H9 (cell line): ENCODE results near the gene PI16. TPM values are rescaled to one million over a fixed set of nuclear protein-coding genes. Genes with fewer than 3 reads are reported as not detected.

ENCODE experiments used
- DNase-seq: peaks from one replicate; pipeline ENCODE4 v3.0.0-alpha.2; 2017
- H2AFZ ChIP-seq: one replicate; pipeline ENCODE4 v1.6.1; 2013; ENCODE audit warnings: mild to moderate bottlenecking, low read length, control low read depth, moderate library complexity
- H2AK5ac ChIP-seq: 2 replicates; pipeline ENCODE4 v1.6.1; 2013; ENCODE audit warnings: low read length, control low read depth, mixed read lengths; ENCODE audit not compliant: insufficient read length
- H2BK120ac ChIP-seq: one replicate; pipeline ENCODE4 v1.6.1; 2013; ENCODE audit warnings: low read depth, mild to moderate bottlenecking, low read length, control low read depth, inconsistent platforms; ENCODE audit not compliant: poor library complexity, severe bottlenecking
- H2BK12ac ChIP-seq: 2 replicates; pipeline ENCODE4 v1.6.1; 2013; ENCODE audit warnings: low read length, control low read depth, mixed read lengths, low read depth; ENCODE audit not compliant: insufficient read length
- H2BK15ac ChIP-seq: 2 replicates; pipeline ENCODE4 v1.6.1; 2013; ENCODE audit warnings: low read depth, low read length, control low read depth
- H2BK20ac ChIP-seq: one replicate; pipeline ENCODE4 v1.6.1; 2013; ENCODE audit warnings: low read depth, mild to moderate bottlenecking, low read length, control low read depth, inconsistent platforms; ENCODE audit not compliant: poor library complexity, severe bottlenecking
- H2BK5ac ChIP-seq: 2 replicates; pipeline ENCODE4 v1.6.1; 2013; ENCODE audit warnings: low read length, control low read depth, mixed read lengths; ENCODE audit not compliant: insufficient read length
- H3K14ac ChIP-seq: 2 replicates; pipeline ENCODE4 v1.6.1; 2013; ENCODE audit warnings: low read length, control low read depth; ENCODE audit not compliant: insufficient read depth
- H3K18ac ChIP-seq: 2 replicates; pipeline ENCODE4 v1.6.1; 2013; ENCODE audit warnings: low read depth, mild to moderate bottlenecking, mixed read lengths, low read length, control low read depth; ENCODE audit not compliant: insufficient read length
- H3K23ac ChIP-seq: 2 replicates; pipeline ENCODE4 v1.6.1; 2013; ENCODE audit warnings: low read length, control low read depth, mixed read lengths, low read depth; ENCODE audit not compliant: insufficient read length
- H3K23me2 ChIP-seq: 2 replicates; pipeline ENCODE4 v1.6.1; 2013; ENCODE audit warnings: low read depth, mild to moderate bottlenecking, mixed read lengths, low read length, control low read depth; ENCODE audit not compliant: insufficient read length, poor library complexity, severe bottlenecking
- H3K27ac ChIP-seq: 2 replicates; pipeline ENCODE4 v1.5.1; 2013; ENCODE audit warnings: low read length, control low read depth, mixed read lengths, low read depth; ENCODE audit not compliant: insufficient read length
- H3K27me3 ChIP-seq: 2 replicates; pipeline ENCODE4 v1.6.1; 2013; ENCODE audit warnings: low read length, control low read depth, inconsistent platforms; ENCODE audit not compliant: insufficient read depth
- H3K4ac ChIP-seq: 2 replicates; pipeline ENCODE4 v1.6.1; 2013; ENCODE audit warnings: low read depth, mild to moderate bottlenecking, control low read depth, inconsistent platforms, low read length, moderate library complexity
- H3K4me1 ChIP-seq: 2 replicates; pipeline ENCODE4 v1.6.1; 2013; ENCODE audit warnings: low read length, control low read depth, inconsistent platforms; ENCODE audit not compliant: insufficient read depth
- H3K4me2 ChIP-seq: 2 replicates; pipeline ENCODE4 v1.6.1; 2013; ENCODE audit warnings: low read length, control low read depth, mixed read lengths; ENCODE audit not compliant: insufficient read length, insufficient read depth
- H3K56ac ChIP-seq: 2 replicates; pipeline ENCODE4 v1.6.1; 2013; ENCODE audit warnings: low read depth, mild to moderate bottlenecking, mixed read lengths, low read length, control low read depth; ENCODE audit not compliant: insufficient read length
- H3K79me1 ChIP-seq: 2 replicates; pipeline ENCODE4 v1.6.1; 2013; ENCODE audit warnings: low read depth, mild to moderate bottlenecking, moderate library complexity, low read length, control low read depth, inconsistent platforms; ENCODE audit not compliant: insufficient read depth, poor library complexity, severe bottlenecking
- H3K79me2 ChIP-seq: 2 replicates; pipeline ENCODE4 v1.6.1; 2013; ENCODE audit warnings: low read length, control low read depth, inconsistent platforms; ENCODE audit not compliant: insufficient read depth
- H3K9ac ChIP-seq: 2 replicates; pipeline ENCODE4 v1.6.1; 2013; ENCODE audit warnings: low read length, control low read depth, mixed read lengths; ENCODE audit not compliant: insufficient read length; ENCODE audit errors: extremely low read depth
- H3K9me3 ChIP-seq: one replicate; pipeline ENCODE4 v1.6.1; 2013; ENCODE audit warnings: low read depth, low read length, inconsistent platforms; ENCODE audit not compliant: control insufficient read depth
- H3T11ph ChIP-seq: one replicate; pipeline ENCODE4 v1.6.1; 2013; ENCODE audit warnings: mild to moderate bottlenecking, low read length, control low read depth, inconsistent platforms
- H4K20me1 ChIP-seq: one replicate; pipeline ENCODE4 v1.6.1; 2013; ENCODE audit not compliant: control insufficient read depth, insufficient read length, insufficient read depth
- H4K5ac ChIP-seq: 2 replicates; pipeline ENCODE4 v1.6.1; 2013; ENCODE audit warnings: low read depth, mild to moderate bottlenecking, mixed read lengths, low read length, control low read depth; ENCODE audit not compliant: insufficient read length
- H4K8ac ChIP-seq: replicated peaks from 2 replicates; pipeline ENCODE4 v1.6.1; 2013; ENCODE audit warnings: low read length, control low read depth, mixed read lengths, low read depth; ENCODE audit not compliant: insufficient read length
- H4K91ac ChIP-seq: 2 replicates; pipeline ENCODE4 v1.6.1; 2013; ENCODE audit warnings: low read depth, mild to moderate bottlenecking, moderate library complexity, mixed read lengths, low read length, control low read depth; ENCODE audit not compliant: insufficient read length
- H3K27ac Mint-ChIP-seq, 3 experiments: 2 replicates in 2 of 3; 3 replicates in 1 of 3; pipeline ENCODE4 v1.8.0; 2020 to 2021; ENCODE audit warnings: mixed read lengths in 3 of 3, mild to moderate bottlenecking in 1 of 3, moderate library complexity in 1 of 3
- H3K27me3 Mint-ChIP-seq: 2 replicates; pipeline ENCODE4 v1.8.0; 2021; ENCODE audit warnings: low read depth, mild to moderate bottlenecking, moderate library complexity, mixed read lengths
- H3K36me3 Mint-ChIP-seq, 3 experiments: 2 replicates in 2 of 3; 3 replicates in 1 of 3; pipeline ENCODE4 v1.8.0; 2020 to 2021; ENCODE audit warnings: low read depth in 3 of 3, mixed read lengths in 3 of 3; ENCODE audit not compliant: insufficient read depth in 1 of 3
- H3K4me1 Mint-ChIP-seq, 2 experiments: 2 replicates each; pipeline ENCODE4 v1.8.0; 2020; ENCODE audit warnings: mixed read lengths in 2 of 2
- H3K4me3 Mint-ChIP-seq, 2 experiments: 2 replicates in 1 of 2; 3 replicates in 1 of 2; pipeline ENCODE4 v1.8.0; 2020 to 2021; ENCODE audit warnings: mild to moderate bottlenecking in 2 of 2, mixed read lengths in 2 of 2, moderate library complexity in 1 of 2
- H3K9me3 Mint-ChIP-seq, 2 experiments: 2 replicates in 1 of 2; 3 replicates in 1 of 2; pipeline ENCODE4 v1.8.0; 2020; ENCODE audit warnings: mild to moderate bottlenecking in 2 of 2, mixed read lengths in 2 of 2, moderate library complexity in 1 of 2
- WGBS: extraction: QIAGEN DNeasy Blood & Tissue Kit; methylation state at CpG from one replicate; pipeline ENCODE4 v1.1.7; 2013; ENCODE audit warnings: missing lambda C conversion rate, low lambda C conversion rate, mixed read lengths; ENCODE audit not compliant: insufficient read length; ENCODE audit errors: extremely low coverage; 5-methylcytosine and 5-hydroxymethylcytosine counted together
- total RNA-seq: library from RNA; stranded (reverse); gene quantifications from 2 replicates; pipeline ENCODE4 v1.2.1, GENCODE V29; 2021
- TF ChIP-seq, protein P1 (sequence below): fragments of 200-600 bp; sonication (generic); conservative IDR thresholded peaks from 3 replicates; pipeline ENCODE4 v1.8.0; 2021; ENCODE audit warnings: antibody characterized with exemption, mild to moderate bottlenecking

The PI16 gene
- total RNA-seq, 1 experiment from 2014 or later, result not detected

DNA sequence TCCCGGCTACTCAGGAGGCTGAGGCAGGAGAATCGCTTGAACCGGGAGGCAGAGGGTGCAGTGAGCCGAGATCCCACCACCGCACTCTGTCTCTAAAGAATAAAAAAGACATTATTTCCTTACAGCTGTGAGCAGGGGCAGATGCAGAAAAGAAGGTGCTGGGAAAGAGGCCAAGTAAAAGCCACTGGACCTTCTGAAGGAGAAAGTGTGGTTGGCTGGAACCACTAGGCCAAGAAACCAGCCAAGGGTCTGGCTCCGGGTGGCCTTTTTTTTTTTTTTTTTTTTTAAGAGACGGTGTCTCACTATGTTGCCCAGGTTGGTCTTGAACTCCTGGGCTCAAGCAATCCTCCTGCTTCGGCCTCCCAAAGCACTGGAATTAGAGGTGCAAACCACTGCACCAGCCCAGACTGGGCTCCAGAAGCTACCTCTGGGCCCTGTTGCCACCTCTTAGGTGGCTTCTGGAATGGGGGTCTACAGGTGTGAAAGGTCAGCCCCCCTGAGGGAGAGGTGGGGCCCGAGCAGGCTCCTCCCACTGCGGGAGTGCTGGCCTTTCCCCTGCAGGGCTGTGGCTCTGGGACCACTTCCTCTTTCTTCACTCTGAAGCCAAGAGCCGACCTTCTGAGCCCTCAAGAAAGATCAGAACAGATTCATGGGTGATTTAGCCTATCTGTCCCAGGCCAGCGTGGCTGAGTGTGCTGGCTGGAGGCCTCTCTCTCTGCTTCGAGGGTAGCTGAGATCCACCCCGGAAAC is 50.7 kb downstream of the PI16 start, which contains the start of gene FGD2:
FGD2 (plus strand) TSS at position 595 of the 750 bp plus-strand sequence. CDS start 163 bp downstream, outside the sequence.
- Mint-ChIP-seq H3K9me3 (peaks cover 0 to 3% of the 10 kb centered on the region in 2 experiments; a peak in 2 of 5 replicates), H3K27me3 (peaks cover 6% of the 10 kb centered on the region; the same call in 1 of the 2 replicates), H3K36me3 (no peaks in the 10 kb centered on the region), H3K4me3 (no peak within 1 kb of the TSS), H3K4me1 (no peaks in the 10 kb centered on the region), H3K27ac (no peak within 1 kb of the TSS; a peak in 1 of 7 replicates)
- no peak within 1 kb of the TSS for H4K5ac ChIP-seq
- H3K14ac ChIP-seq, result no peak within 1 kb of the TSS
- TF ChIP-seq, protein P1, sequence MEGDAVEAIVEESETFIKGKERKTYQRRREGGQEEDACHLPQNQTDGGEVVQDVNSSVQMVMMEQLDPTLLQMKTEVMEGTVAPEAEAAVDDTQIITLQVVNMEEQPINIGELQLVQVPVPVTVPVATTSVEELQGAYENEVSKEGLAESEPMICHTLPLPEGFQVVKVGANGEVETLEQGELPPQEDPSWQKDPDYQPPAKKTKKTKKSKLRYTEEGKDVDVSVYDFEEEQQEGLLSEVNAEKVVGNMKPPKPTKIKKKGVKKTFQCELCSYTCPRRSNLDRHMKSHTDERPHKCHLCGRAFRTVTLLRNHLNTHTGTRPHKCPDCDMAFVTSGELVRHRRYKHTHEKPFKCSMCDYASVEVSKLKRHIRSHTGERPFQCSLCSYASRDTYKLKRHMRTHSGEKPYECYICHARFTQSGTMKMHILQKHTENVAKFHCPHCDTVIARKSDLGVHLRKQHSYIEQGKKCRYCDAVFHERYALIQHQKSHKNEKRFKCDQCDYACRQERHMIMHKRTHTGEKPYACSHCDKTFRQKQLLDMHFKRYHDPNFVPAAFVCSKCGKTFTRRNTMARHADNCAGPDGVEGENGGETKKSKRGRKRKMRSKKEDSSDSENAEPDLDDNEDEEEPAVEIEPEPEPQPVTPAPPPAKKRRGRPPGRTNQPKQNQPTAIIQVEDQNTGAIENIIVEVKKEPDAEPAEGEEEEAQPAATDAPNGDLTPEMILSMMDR, result no peak
- no peak within 1 kb of the TSS for H3T11ph ChIP-seq
- H3K23me2 ChIP-seq, result no peaks in the 10 kb centered on the region
- H4K20me1 ChIP-seq, result no peaks in the 10 kb centered on the region
- no peak within 1 kb of the TSS for H3K18ac ChIP-seq
- H3K27me3 ChIP-seq, result no peaks in the 10 kb centered on the region
- H2BK120ac ChIP-seq, result no peak within 1 kb of the TSS
- no CpG with 5 or more reads among the region's 14 CpGs for WGBS
- DNase-seq, result no peak
- no peak within 1 kb of the TSS for H2BK5ac ChIP-seq
- no peak within 1 kb of the TSS for H2BK20ac ChIP-seq
- no peak within 1 kb of the TSS for H2AK5ac ChIP-seq
- H4K91ac ChIP-seq, result no peak within 1 kb of the TSS
- no peak within 1 kb of the TSS for H3K23ac ChIP-seq
- H3K79me1 ChIP-seq, result no peaks in the 10 kb centered on the region
- no peaks in the 10 kb centered on the region for H3K79me2 ChIP-seq
- no peaks in the 10 kb centered on the region for H3K4me1 ChIP-seq
- no peak within 1 kb of the TSS for H2BK12ac ChIP-seq
- H3K9ac ChIP-seq, result no peak within 1 kb of the TSS
- no peak within 1 kb of the TSS for H3K4ac ChIP-seq
- no peak within 1 kb of the TSS; the same call in 1 of the 2 replicates for H2BK15ac ChIP-seq
- H3K56ac ChIP-seq, result no peak within 1 kb of the TSS
- H3K4me2 ChIP-seq, result no peak within 1 kb of the TSS
- H3K9me3 ChIP-seq, result no peaks in the 10 kb centered on the region
- H3K27ac ChIP-seq, result no peak within 1 kb of the TSS
- no peak within 1 kb of the TSS for H4K8ac ChIP-seq
- H2AFZ ChIP-seq, result no peak within 1 kb of the TSS
